ENCODE data around the gene MRPS34. TPM values are rescaled to one million over a fixed set of nuclear protein-coding genes. Genes with fewer than 3 reads are reported as not detected.

Gene MRPS34
- total RNA-seq, 4 donors from 2014 or later = 65.4 to 120 (median 90.0) TPM

GRCh38 chr16:1775846-1776671 is 3.1 kb upstream of the MRPS34 start:
- no peaks in the 10 kb centered on the region for H3K9me3 ChIP-seq
- no peak overlapping the region for H3K27ac ChIP-seq
- in situ Hi-C loops (cut with MboI; ENCODE audit: low sequenced_read_pairs in 4 of 4) (no loop called here), intact Hi-C loops (cut with DNase I; ENCODE audit: low total_unique reads) (loop anchor here (10.0 kb wide), 1 partner anchor 439 kb away; the partner anchor contains the start of genes BRICD5 and PGP)
- peaks cover 27 to 47% of the 10 kb centered on the region in 2 donors for H3K4me1 ChIP-seq
- TF ChIP-seq CTCF (IDR thresholded peaks at IDR 0.05 in 4 of 5, conservative IDR thresholded peaks at IDR 0.05 in 1 of 5) = no peak
- no peak for TF ChIP-seq POLR2A (IDR thresholded peaks at IDR 0.05)
- peaks cover 0 to 38% of the 10 kb centered on the region in 2 donors for H3K36me3 ChIP-seq
- no peak overlapping the region for H3K4me3 ChIP-seq
- no peak for DNase-seq
- H3K27me3 ChIP-seq = no peaks in the 10 kb centered on the region
- ATAC-seq = no peak

GRCh38 chr16:1775006-1775845 is 2.3 kb upstream of the MRPS34 start:
- ATAC-seq (no peak), DNase-seq (no peak)
- Histone ChIP-seq H3K9me3 (no peaks in the 10 kb centered on the region), H3K27ac (peak overlapping the region in 2 of 4 donors; percentile 93 to 99), H3K36me3 (peaks cover 0 to 30% of the 10 kb centered on the region in 2 donors), H3K4me1 (peaks cover 22 to 46% of the 10 kb centered on the region in 2 donors), H3K4me3 (no peak overlapping the region), H3K27me3 (no peaks in the 10 kb centered on the region)
- intact Hi-C loops (cut with DNase I; ENCODE audit: low total_unique reads) = loop anchor here (10.0 kb wide), 1 partner anchor 440 kb away; the partner anchor contains the start of genes BRICD5 and PGP
- in situ Hi-C loops (cut with MboI; ENCODE audit: low sequenced_read_pairs in 4 of 4) = no loop called here
- TF ChIP-seq CTCF (IDR thresholded peaks at IDR 0.05 in 4 of 5, conservative IDR thresholded peaks at IDR 0.05 in 1 of 5) = no peak
- TF ChIP-seq POLR2A (IDR thresholded peaks at IDR 0.05) = no peak

- intact Hi-C loops (cut with DNase I; ENCODE audit: low total_unique reads) = loop anchor here (10.0 kb wide), 1 partner anchor 440 kb away; the partner anchor contains the start of genes BRICD5 and PGP
- TF ChIP-seq CTCF (IDR thresholded peaks at IDR 0.05 in 4 of 5, conservative IDR thresholded peaks at IDR 0.05 in 1 of 5) (no peak), POLR2A (IDR thresholded peaks at IDR 0.05) (no peak)
- Histone ChIP-seq H3K27me3 (no peaks in the 10 kb centered on the region), H3K36me3 (peaks cover 0 to 24% of the 10 kb centered on the region in 2 donors), H3K4me3 (peak overlapping the region in 3 of 4 donors; percentile 77 to 99 (median 81)), H3K9me3 (no peaks in the 10 kb centered on the region), H3K27ac (peak overlapping the region; percentile 77 to 99 (median 94)), H3K4me1 (peaks cover 24 to 43% of the 10 kb centered on the region in 2 donors)
- in situ Hi-C loops (cut with MboI; ENCODE audit: low sequenced_read_pairs in 4 of 4) = no loop called here
- ATAC-seq (no peak), DNase-seq (no peak)
Measured at GRCh38 chr16:1774448-1774780, 1.5 kb upstream of the MRPS34 start.

- TF ChIP-seq CTCF (IDR thresholded peaks at IDR 0.05 in 4 of 5, conservative IDR thresholded peaks at IDR 0.05 in 1 of 5) (peak in 1 of 5 experiments; percentile 7), POLR2A (IDR thresholded peaks at IDR 0.05) (no peak)
- intact Hi-C loops (cut with DNase I; ENCODE audit: low total_unique reads) = loop anchor here (1.0 to 10.0 kb wide), 3 partner anchors 8 to 441 kb away; partner anchors contain the start of genes BRICD5, FAHD1, HAGH and NUBP2
- H3K27me3 ChIP-seq = no peaks in the 10 kb centered on the region
- DNase-seq (peak in 1 of 2 donors; percentile 54), ATAC-seq (peak; percentile 2 to 6)
- peaks cover 24 to 41% of the 10 kb centered on the region in 2 donors for H3K4me1 ChIP-seq
- no peaks in the 10 kb centered on the region for H3K9me3 ChIP-seq
- in situ Hi-C loops (cut with MboI; ENCODE audit: low sequenced_read_pairs in 4 of 4) = no loop called here
- peak overlapping the region; percentile 77 to 99 (median 94) for H3K27ac ChIP-seq
- H3K4me3 ChIP-seq = peak overlapping the region; percentile 70 to 99 (median 79)
- peaks cover 0 to 24% of the 10 kb centered on the region in 2 donors for H3K36me3 ChIP-seq
Measured at GRCh38 chr16:1773703-1774447, 941 bp upstream of the MRPS34 start.

Measured in gastrocnemius medialis (tissue), 4 donors.